ENCODE measurements around the gene NAXE. TPM values are rescaled to one million over a fixed set of nuclear protein-coding genes. Genes with fewer than 3 reads are reported as not detected.

NAXE gene
- polyA plus RNA-seq, 1 donor from 2014 or later = 95.7 TPM

DNA sequence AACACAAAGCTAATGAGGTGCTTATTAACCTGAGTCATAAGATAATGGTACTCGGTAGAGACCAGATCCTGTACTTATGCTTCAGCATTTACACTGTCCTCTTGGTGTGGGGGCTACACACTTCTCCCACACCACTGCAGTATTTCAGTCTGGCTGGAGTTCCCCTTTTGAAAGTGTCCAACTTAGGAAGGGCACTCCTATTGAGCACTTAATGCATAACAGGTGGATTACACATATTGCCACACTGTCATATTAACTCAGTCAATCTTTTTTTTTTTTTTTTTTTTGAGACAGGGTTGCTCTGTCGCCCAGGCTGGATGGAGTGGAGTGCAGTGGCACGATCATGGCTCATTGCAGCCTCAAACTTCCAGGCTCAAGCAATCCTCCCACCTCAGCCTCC is 8.2 kb downstream of the NAXE start:
- Histone ChIP-seq H3K4me2 (ENCODE audit: low read length) (no peak overlapping the region), H3K4me3 (ENCODE audit: low read length) (no peak overlapping the region)

DNA sequence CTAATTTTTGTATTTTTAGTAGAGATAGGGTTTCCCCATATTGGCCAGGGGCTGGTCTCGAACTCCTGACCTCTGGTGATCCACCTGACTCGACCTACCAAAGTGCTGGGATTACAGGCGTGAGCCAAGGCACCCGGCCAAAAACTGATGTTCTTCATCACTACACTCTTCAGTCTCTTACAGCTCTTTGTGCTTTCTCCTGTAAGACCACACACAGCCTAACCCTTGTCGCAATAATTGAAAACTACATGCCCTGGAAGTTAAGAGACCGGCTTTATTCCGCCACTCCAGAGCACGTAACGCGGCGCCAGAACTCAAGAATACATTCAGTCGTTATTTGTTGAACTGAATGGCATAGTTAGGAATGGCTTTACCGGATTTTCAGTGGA is 9.2 kb downstream of the NAXE start:
- Histone ChIP-seq H4K20me1 (ENCODE audit: insufficient read depth) (no peaks in the 10 kb centered on the region), H3F3A (ENCODE audit: insufficient read depth, low read length, poor library complexity, severe bottlenecking) (no peaks in the 10 kb centered on the region), H3K9me2 (ENCODE audit: insufficient read depth, low read length) (no peaks in the 10 kb centered on the region), H3K9me3 (ENCODE audit: low read length) (no peaks in the 10 kb centered on the region), H2AFZ (ENCODE audit: low read depth, low read length) (no peak overlapping the region), H3K9ac (ENCODE audit: low read length) (peak overlapping the region; percentile 68), H3K27me3 (ENCODE audit: insufficient read depth, low read depth, low read length) (no peaks in the 10 kb centered on the region), H3K79me2 (replicated peaks; ENCODE audit: insufficient read depth, low read length) (no peaks in the 10 kb centered on the region), H3K27ac (ENCODE audit: low read length) (no peak overlapping the region), H3K4me2 (ENCODE audit: low read length) (peak overlapping the region; percentile 93), H3K36me3 (ENCODE audit: insufficient read depth, low read length) (no peaks in the 10 kb centered on the region), H3K4me3 (ENCODE audit: low read length) (peak overlapping the region; percentile 75)
- no peak for TF ChIP-seq MXI1 (conservative IDR thresholded peaks at IDR 0.05; ENCODE audit: poor library complexity, severe bottlenecking)
- no peak for TF ChIP-seq POLR2AphosphoS5 (IDR thresholded peaks at IDR 0.05)
- no peak for TF ChIP-seq TAF1 (IDR thresholded peaks at IDR 0.05; ENCODE audit: low read depth)
- no peak for TF ChIP-seq RAD21 (conservative IDR thresholded peaks at IDR 0.05)
- TF ChIP-seq, protein P1, sequence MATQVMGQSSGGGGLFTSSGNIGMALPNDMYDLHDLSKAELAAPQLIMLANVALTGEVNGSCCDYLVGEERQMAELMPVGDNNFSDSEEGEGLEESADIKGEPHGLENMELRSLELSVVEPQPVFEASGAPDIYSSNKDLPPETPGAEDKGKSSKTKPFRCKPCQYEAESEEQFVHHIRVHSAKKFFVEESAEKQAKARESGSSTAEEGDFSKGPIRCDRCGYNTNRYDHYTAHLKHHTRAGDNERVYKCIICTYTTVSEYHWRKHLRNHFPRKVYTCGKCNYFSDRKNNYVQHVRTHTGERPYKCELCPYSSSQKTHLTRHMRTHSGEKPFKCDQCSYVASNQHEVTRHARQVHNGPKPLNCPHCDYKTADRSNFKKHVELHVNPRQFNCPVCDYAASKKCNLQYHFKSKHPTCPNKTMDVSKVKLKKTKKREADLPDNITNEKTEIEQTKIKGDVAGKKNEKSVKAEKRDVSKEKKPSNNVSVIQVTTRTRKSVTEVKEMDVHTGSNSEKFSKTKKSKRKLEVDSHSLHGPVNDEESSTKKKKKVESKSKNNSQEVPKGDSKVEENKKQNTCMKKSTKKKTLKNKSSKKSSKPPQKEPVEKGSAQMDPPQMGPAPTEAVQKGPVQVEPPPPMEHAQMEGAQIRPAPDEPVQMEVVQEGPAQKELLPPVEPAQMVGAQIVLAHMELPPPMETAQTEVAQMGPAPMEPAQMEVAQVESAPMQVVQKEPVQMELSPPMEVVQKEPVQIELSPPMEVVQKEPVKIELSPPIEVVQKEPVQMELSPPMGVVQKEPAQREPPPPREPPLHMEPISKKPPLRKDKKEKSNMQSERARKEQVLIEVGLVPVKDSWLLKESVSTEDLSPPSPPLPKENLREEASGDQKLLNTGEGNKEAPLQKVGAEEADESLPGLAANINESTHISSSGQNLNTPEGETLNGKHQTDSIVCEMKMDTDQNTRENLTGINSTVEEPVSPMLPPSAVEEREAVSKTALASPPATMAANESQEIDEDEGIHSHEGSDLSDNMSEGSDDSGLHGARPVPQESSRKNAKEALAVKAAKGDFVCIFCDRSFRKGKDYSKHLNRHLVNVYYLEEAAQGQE (IDR thresholded peaks at IDR 0.05; ENCODE audit: borderline replicate concordance) = no peak
- no peak for TF ChIP-seq SMC3 (conservative IDR thresholded peaks at IDR 0.05; ENCODE audit: poor library complexity)
- TF ChIP-seq EP300 (conservative IDR thresholded peaks at IDR 0.05; ENCODE audit: poor library complexity, severe bottlenecking) = no peak
- TF ChIP-seq, protein P2, sequence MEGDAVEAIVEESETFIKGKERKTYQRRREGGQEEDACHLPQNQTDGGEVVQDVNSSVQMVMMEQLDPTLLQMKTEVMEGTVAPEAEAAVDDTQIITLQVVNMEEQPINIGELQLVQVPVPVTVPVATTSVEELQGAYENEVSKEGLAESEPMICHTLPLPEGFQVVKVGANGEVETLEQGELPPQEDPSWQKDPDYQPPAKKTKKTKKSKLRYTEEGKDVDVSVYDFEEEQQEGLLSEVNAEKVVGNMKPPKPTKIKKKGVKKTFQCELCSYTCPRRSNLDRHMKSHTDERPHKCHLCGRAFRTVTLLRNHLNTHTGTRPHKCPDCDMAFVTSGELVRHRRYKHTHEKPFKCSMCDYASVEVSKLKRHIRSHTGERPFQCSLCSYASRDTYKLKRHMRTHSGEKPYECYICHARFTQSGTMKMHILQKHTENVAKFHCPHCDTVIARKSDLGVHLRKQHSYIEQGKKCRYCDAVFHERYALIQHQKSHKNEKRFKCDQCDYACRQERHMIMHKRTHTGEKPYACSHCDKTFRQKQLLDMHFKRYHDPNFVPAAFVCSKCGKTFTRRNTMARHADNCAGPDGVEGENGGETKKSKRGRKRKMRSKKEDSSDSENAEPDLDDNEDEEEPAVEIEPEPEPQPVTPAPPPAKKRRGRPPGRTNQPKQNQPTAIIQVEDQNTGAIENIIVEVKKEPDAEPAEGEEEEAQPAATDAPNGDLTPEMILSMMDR (IDR thresholded peaks at IDR 0.05; ENCODE audit: poor library complexity, severe bottlenecking) = no peak
- TF ChIP-seq EZH2 (IDR thresholded peaks at IDR 0.05; ENCODE audit: borderline replicate concordance, insufficient read depth, low read length, poor library complexity, severe bottlenecking) = no peak

More for the DNA sequence above, 8.2 kb downstream of the NAXE start:
- TF ChIP-seq, protein P2 (IDR thresholded peaks at IDR 0.05; ENCODE audit: poor library complexity, severe bottlenecking) = no peak
- TF ChIP-seq EZH2 (IDR thresholded peaks at IDR 0.05; ENCODE audit: borderline replicate concordance, insufficient read depth, low read length, poor library complexity, severe bottlenecking) (no peak), EP300 (conservative IDR thresholded peaks at IDR 0.05; ENCODE audit: poor library complexity, severe bottlenecking) (no peak), POLR2AphosphoS5 (IDR thresholded peaks at IDR 0.05) (no peak), SMC3 (conservative IDR thresholded peaks at IDR 0.05; ENCODE audit: poor library complexity) (no peak), TAF1 (IDR thresholded peaks at IDR 0.05; ENCODE audit: low read depth) (no peak), RAD21 (conservative IDR thresholded peaks at IDR 0.05) (no peak), MXI1 (conservative IDR thresholded peaks at IDR 0.05; ENCODE audit: poor library complexity, severe bottlenecking) (no peak)
- TF ChIP-seq, protein P1 (IDR thresholded peaks at IDR 0.05; ENCODE audit: borderline replicate concordance) = no peak
- Histone ChIP-seq H3K9me3 (ENCODE audit: low read length) (no peaks in the 10 kb centered on the region), H3K36me3 (ENCODE audit: insufficient read depth, low read length) (no peaks in the 10 kb centered on the region), H2AFZ (ENCODE audit: low read depth, low read length) (no peak overlapping the region), H3K9me2 (ENCODE audit: insufficient read depth, low read length) (no peaks in the 10 kb centered on the region), H3K79me2 (replicated peaks; ENCODE audit: insufficient read depth, low read length) (no peaks in the 10 kb centered on the region), H4K20me1 (ENCODE audit: insufficient read depth) (no peaks in the 10 kb centered on the region), H3K27ac (ENCODE audit: low read length) (no peak overlapping the region), H3K9ac (ENCODE audit: low read length) (no peak overlapping the region), H3F3A (ENCODE audit: insufficient read depth, low read length, poor library complexity, severe bottlenecking) (no peaks in the 10 kb centered on the region), H3K27me3 (ENCODE audit: insufficient read depth, low read depth, low read length) (no peaks in the 10 kb centered on the region)

Data from neural cell (in vitro differentiated cells).